ENCODE data around the gene SH3RF2. TPM values are rescaled to one million over a fixed set of nuclear protein-coding genes. Genes with fewer than 3 reads are reported as not detected.

SH3RF2 gene
- total and polyA plus RNA-seq, 10 of the 15 experiments (the other 5 are each of a cell fraction or from before 2014, with no cell fraction given) = 0.15 TPM; not detected in 9

DNA sequence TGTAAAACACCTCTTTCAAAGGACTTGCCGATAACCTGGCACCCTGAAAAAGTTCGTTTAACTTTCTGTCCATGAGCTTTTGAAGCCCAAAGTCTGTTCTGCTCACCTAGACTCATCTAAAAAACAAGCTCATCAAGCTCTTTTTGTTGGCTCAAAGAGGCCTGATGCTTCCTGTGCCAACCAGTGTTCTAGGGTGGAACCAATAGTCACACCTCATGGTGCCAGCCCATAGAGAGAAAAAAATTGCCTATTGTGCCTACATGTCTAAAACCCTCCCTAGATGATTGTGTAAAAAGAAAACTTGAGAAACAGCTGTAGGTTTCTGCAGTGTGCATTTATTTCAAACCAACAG is 4.7 kb downstream of the SH3RF2 start:
- Histone ChIP-seq H3K9me3 (replicated peaks; ENCODE audit: control insufficient read depth, insufficient read depth, low read length) (no peaks in the 10 kb centered on the region), H2AFZ (ENCODE audit: control insufficient read depth, low read depth, low read length) (no peak overlapping the region), H3K79me2 (ENCODE audit: control insufficient read depth, insufficient read depth, low read length) (no peaks in the 10 kb centered on the region), H3K4me3 (no peak overlapping the region), H3K27ac (ENCODE audit: control insufficient read depth, insufficient read depth) (no peak overlapping the region), H3K4me2 (ENCODE audit: control insufficient read depth, insufficient read depth) (no peak overlapping the region), H3K9ac (ENCODE audit: control insufficient read depth, insufficient read depth, low read length) (no peak overlapping the region), H4K20me1 (ENCODE audit: control insufficient read depth, insufficient read depth) (no peaks in the 10 kb centered on the region), H3K36me3 (ENCODE audit: control insufficient read depth in 2 of 2, insufficient read depth in 2 of 2, low read length in 1 of 2) (no peaks in the 10 kb centered on the region), H3K4me1 (ENCODE audit: control insufficient read depth, insufficient read depth, low read length) (no peaks in the 10 kb centered on the region), H3K27me3 (replicated peaks in 1 of 2; ENCODE audit: control insufficient read depth in 2 of 2, insufficient read depth in 2 of 2, low read length in 1 of 2) (peaks cover 0 to 3% of the 10 kb centered on the region in 2 experiments; a peak in 2 of 4 replicates)
- intact Hi-C loops (cut with micrococcal nuclease; ENCODE audit: unreplicated experiment) = no loop called here
- no peak for DNase-seq (ENCODE audit: low read depth, low spot score)
- ChIA-PET RAD21 (ENCODE audit: unreplicated experiment) (no interaction called here), CTCF (no interaction called here), SMC1A (ENCODE audit: uncharacterized antibody, unreplicated experiment) (no interaction called here), POLR2A (no interaction called here)
- BruUV-seq (replicated peaks) = no TSS peak
- no peak for FAIRE-seq
- no peak for ATAC-seq
- in situ Hi-C loops (cut with MboI) = no loop called here
- 52% methylated on average over 2 of the region's 2 CpGs for WGBS (ENCODE audit: insufficient coverage, insufficient replicate concordance, low lambda C conversion rate, missing lambda C conversion rate)
- TF ChIP-seq, protein P1, sequence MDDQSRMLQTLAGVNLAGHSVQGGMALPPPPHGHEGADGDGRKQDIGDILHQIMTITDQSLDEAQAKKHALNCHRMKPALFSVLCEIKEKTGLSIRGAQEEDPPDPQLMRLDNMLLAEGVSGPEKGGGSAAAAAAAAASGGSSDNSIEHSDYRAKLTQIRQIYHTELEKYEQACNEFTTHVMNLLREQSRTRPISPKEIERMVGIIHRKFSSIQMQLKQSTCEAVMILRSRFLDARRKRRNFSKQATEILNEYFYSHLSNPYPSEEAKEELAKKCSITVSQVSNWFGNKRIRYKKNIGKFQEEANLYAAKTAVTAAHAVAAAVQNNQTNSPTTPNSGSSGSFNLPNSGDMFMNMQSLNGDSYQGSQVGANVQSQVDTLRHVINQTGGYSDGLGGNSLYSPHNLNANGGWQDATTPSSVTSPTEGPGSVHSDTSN (IDR thresholded peaks at IDR 0.05; ENCODE audit: insufficient replicate concordance, low read depth, low read length) = no peak
- TF ChIP-seq, protein P2, sequence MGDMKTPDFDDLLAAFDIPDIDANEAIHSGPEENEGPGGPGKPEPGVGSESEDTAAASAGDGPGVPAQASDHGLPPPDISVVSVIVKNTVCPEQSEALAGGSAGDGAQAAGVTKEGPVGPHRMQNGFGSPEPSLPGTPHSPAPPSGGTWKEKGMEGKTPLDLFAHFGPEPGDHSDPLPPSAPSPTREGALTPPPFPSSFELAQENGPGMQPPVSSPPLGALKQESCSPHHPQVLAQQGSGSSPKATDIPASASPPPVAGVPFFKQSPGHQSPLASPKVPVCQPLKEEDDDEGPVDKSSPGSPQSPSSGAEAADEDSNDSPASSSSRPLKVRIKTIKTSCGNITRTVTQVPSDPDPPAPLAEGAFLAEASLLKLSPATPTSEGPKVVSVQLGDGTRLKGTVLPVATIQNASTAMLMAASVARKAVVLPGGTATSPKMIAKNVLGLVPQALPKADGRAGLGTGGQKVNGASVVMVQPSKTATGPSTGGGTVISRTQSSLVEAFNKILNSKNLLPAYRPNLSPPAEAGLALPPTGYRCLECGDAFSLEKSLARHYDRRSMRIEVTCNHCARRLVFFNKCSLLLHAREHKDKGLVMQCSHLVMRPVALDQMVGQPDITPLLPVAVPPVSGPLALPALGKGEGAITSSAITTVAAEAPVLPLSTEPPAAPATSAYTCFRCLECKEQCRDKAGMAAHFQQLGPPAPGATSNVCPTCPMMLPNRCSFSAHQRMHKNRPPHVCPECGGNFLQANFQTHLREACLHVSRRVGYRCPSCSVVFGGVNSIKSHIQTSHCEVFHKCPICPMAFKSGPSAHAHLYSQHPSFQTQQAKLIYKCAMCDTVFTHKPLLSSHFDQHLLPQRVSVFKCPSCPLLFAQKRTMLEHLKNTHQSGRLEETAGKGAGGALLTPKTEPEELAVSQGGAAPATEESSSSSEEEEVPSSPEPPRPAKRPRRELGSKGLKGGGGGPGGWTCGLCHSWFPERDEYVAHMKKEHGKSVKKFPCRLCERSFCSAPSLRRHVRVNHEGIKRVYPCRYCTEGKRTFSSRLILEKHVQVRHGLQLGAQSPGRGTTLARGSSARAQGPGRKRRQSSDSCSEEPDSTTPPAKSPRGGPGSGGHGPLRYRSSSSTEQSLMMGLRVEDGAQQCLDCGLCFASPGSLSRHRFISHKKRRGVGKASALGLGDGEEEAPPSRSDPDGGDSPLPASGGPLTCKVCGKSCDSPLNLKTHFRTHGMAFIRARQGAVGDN (IDR thresholded peaks at IDR 0.05) = no peak
- TF ChIP-seq PAX8 (IDR thresholded peaks at IDR 0.05) (no peak), IRF4 (IDR thresholded peaks at IDR 0.05; ENCODE audit: low read depth, low read length) (no peak), TARDBP (IDR thresholded peaks at IDR 0.05; ENCODE audit: borderline replicate concordance) (no peak), SIN3A (IDR thresholded peaks at IDR 0.05; ENCODE audit: low read depth, low read length) (no peak)
- TF ChIP-seq, protein P3, sequence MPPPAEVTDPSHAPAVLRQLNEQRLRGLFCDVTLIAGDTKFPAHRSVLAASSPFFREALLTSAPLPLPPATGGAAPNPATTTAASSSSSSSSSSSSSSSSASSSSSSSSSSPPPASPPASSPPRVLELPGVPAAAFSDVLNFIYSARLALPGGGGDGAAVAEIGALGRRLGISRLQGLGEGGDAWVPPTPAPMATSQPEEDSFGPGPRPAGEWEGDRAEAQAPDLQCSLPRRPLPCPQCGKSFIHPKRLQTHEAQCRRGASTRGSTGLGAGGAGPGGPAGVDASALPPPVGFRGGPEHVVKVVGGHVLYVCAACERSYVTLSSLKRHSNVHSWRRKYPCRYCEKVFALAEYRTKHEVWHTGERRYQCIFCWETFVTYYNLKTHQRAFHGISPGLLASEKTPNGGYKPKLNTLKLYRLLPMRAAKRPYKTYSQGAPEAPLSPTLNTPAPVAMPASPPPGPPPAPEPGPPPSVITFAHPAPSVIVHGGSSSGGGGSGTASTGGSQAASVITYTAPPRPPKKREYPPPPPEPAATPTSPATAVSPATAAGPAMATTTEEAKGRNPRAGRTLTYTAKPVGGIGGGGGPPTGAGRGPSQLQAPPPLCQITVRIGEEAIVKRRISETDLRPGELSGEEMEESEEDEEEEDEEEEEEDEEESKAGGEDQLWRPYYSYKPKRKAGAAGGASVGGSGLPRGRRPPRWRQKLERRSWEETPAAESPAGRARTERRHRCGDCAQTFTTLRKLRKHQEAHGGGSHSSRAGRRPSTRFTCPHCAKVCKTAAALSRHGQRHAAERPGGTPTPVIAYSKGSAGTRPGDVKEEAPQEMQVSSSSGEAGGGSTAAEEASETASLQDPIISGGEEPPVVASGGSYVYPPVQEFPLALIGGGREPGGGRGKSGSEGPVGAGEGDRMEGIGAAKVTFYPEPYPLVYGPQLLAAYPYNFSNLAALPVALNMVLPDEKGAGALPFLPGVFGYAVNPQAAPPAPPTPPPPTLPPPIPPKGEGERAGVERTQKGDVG (CRISPR knock-in tag; IDR thresholded peaks at IDR 0.05) = no peak

All from GM12878 (cell line).